ENCODE measurements around the gene HMOX2. TPM values are rescaled to one million over a fixed set of nuclear protein-coding genes. Genes with fewer than 3 reads are reported as not detected.
A peak's percentile ranks its signal among the peaks of the same experiment; 100 is the strongest.

HMOX2 gene
- total RNA-seq, 1 experiment from 2014 or later, result 72.6 TPM

GRCh38 chr16:4460936-4461249 lies 15.3 kb upstream of the HMOX2 start:
- no peaks in the 10 kb centered on the region for H3K4me1 ChIP-seq (ENCODE audit: control insufficient read depth, insufficient read depth, low read length)
- ATAC-seq (peak; percentile 37), DNase-seq (ENCODE audit: low read depth, low spot score) (no peak)
- H3K36me3 ChIP-seq (ENCODE audit: control insufficient read depth, insufficient read depth, low read length), result no peaks in the 10 kb centered on the region; the same call in 1 of the 2 replicates
- CTCF ChIA-PET, result no interaction called here
- intact Hi-C loops (cut with micrococcal nuclease; ENCODE audit: unreplicated experiment) (no loop called here), in situ Hi-C loops (cut with HindIII; ENCODE audit: low pct_unique_long_range_greater_than_20kb, low sequenced_read_pairs) (no loop called here)
- POLR2A ChIA-PET, result no interaction called here
- TF ChIP-seq, protein P1, sequence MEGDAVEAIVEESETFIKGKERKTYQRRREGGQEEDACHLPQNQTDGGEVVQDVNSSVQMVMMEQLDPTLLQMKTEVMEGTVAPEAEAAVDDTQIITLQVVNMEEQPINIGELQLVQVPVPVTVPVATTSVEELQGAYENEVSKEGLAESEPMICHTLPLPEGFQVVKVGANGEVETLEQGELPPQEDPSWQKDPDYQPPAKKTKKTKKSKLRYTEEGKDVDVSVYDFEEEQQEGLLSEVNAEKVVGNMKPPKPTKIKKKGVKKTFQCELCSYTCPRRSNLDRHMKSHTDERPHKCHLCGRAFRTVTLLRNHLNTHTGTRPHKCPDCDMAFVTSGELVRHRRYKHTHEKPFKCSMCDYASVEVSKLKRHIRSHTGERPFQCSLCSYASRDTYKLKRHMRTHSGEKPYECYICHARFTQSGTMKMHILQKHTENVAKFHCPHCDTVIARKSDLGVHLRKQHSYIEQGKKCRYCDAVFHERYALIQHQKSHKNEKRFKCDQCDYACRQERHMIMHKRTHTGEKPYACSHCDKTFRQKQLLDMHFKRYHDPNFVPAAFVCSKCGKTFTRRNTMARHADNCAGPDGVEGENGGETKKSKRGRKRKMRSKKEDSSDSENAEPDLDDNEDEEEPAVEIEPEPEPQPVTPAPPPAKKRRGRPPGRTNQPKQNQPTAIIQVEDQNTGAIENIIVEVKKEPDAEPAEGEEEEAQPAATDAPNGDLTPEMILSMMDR (IDR thresholded peaks at IDR 0.05), result no peak
- TF ChIP-seq TCF7L2 (IDR thresholded peaks at IDR 0.05; ENCODE audit: low read depth, low read length) (no peak), POLR2AphosphoS5 (IDR thresholded peaks at IDR 0.05; ENCODE audit: low read depth, low read length) (no peak), SIN3A (IDR thresholded peaks at IDR 0.05; ENCODE audit: borderline replicate concordance, insufficient read depth, low read depth, low read length) (no peak)
- TF ChIP-seq, protein P2, sequence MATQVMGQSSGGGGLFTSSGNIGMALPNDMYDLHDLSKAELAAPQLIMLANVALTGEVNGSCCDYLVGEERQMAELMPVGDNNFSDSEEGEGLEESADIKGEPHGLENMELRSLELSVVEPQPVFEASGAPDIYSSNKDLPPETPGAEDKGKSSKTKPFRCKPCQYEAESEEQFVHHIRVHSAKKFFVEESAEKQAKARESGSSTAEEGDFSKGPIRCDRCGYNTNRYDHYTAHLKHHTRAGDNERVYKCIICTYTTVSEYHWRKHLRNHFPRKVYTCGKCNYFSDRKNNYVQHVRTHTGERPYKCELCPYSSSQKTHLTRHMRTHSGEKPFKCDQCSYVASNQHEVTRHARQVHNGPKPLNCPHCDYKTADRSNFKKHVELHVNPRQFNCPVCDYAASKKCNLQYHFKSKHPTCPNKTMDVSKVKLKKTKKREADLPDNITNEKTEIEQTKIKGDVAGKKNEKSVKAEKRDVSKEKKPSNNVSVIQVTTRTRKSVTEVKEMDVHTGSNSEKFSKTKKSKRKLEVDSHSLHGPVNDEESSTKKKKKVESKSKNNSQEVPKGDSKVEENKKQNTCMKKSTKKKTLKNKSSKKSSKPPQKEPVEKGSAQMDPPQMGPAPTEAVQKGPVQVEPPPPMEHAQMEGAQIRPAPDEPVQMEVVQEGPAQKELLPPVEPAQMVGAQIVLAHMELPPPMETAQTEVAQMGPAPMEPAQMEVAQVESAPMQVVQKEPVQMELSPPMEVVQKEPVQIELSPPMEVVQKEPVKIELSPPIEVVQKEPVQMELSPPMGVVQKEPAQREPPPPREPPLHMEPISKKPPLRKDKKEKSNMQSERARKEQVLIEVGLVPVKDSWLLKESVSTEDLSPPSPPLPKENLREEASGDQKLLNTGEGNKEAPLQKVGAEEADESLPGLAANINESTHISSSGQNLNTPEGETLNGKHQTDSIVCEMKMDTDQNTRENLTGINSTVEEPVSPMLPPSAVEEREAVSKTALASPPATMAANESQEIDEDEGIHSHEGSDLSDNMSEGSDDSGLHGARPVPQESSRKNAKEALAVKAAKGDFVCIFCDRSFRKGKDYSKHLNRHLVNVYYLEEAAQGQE (IDR thresholded peaks at IDR 0.05; ENCODE audit: insufficient read depth in 1 of 2, low read depth in 2 of 2, low read length in 1 of 2), result no peak
- no peaks in the 10 kb centered on the region for H3K9me3 ChIP-seq (ENCODE audit: control insufficient read depth, insufficient read depth, low read depth, low read length)
- H3K4me3 ChIP-seq (ENCODE audit: low read depth in 2 of 2, low read length in 2 of 2), result no peak overlapping the region
- BruUV-seq (replicated peaks), result no TSS peak
- no peaks in the 10 kb centered on the region for H3K27me3 ChIP-seq (ENCODE audit: control insufficient read depth, insufficient read depth, low read length)
- no peak overlapping the region for H3K27ac ChIP-seq (ENCODE audit: low read length)

DNA sequence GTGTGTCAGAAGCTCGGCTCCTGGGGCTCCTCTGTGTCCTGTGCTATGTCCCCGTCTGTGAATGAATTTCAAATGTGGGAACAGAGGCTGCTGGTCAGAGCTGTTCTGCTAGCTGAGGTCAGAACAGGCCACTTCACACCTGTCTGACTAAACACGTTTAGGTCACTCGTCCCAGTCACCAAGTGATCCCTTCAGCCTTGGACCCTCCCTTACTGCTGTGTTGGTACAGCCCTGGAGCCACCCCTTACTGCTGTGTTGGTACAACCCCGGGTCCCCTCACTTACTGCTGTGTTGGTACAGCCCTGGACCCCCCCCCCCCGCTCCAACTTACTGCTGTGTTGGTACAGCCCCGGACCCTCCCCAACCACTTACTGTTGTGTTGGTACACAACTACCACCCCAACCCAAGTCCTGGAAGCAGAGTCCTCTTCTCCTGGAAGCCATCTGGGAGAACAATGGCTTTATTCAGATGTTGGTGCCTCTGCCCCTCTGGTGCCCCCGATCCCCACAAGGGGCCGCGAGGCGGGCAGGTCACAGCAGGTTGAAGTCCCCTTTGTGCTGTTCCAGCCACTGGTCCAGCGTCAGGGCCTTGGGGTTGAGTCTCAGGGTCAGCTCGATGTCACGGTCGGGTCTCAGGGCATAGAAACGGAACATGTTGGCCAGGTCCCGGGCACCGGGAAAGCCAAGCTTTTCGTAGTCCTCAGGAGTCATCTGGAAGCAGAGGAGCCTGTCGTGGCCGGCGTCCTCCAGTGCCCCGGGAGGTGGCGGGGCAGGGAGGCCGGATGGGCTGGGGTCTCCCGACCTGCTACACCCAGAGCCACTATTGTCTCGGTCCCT lies 14.7 kb upstream of the HMOX2 start:
- TF ChIP-seq TCF7L2 (IDR thresholded peaks at IDR 0.05; ENCODE audit: low read depth, low read length) (no peak), POLR2AphosphoS5 (IDR thresholded peaks at IDR 0.05; ENCODE audit: low read depth, low read length) (no peak; the same call in 1 of the 2 replicates), SIN3A (IDR thresholded peaks at IDR 0.05; ENCODE audit: borderline replicate concordance, insufficient read depth, low read depth, low read length) (no peak)
- TF ChIP-seq, protein P1 (IDR thresholded peaks at IDR 0.05), result no peak
- TF ChIP-seq, protein P2 (IDR thresholded peaks at IDR 0.05; ENCODE audit: insufficient read depth in 1 of 2, low read depth in 2 of 2, low read length in 1 of 2), result no peak
- CTCF ChIA-PET, result no interaction called here
- ATAC-seq, result peak; percentile 50
- in situ Hi-C loops (cut with HindIII; ENCODE audit: low pct_unique_long_range_greater_than_20kb, low sequenced_read_pairs), result no loop called here
- no peaks in the 10 kb centered on the region for H3K9me3 ChIP-seq (ENCODE audit: control insufficient read depth, insufficient read depth, low read depth, low read length)
- H3K27me3 ChIP-seq (ENCODE audit: control insufficient read depth, insufficient read depth, low read length), result no peaks in the 10 kb centered on the region
- H3K36me3 ChIP-seq (ENCODE audit: control insufficient read depth, insufficient read depth, low read length), result no peaks in the 10 kb centered on the region; the same call in 1 of the 2 replicates
- POLR2A ChIA-PET, result no interaction called here
- H3K4me1 ChIP-seq (ENCODE audit: control insufficient read depth, insufficient read depth, low read length), result no peaks in the 10 kb centered on the region
- intact Hi-C loops (cut with micrococcal nuclease; ENCODE audit: unreplicated experiment), result no loop called here
- H3K27ac ChIP-seq (ENCODE audit: low read length), result no peak overlapping the region
- no peak for DNase-seq (ENCODE audit: low read depth, low spot score)
- no peak overlapping the region for H3K4me3 ChIP-seq (ENCODE audit: low read depth in 2 of 2, low read length in 2 of 2)
- no TSS peak for BruUV-seq (replicated peaks)

Data from Panc1 (cell line).